ENCODE measurements around the gene TAS2R20.
"Not testable (repeated sequence)": the region's sequence is repeated elsewhere in the genome, so short reads cannot be mapped to it uniquely, and the experiment has no call there.

Gene TAS2R20

GRCh38 chr12:10998204-10998603, at the start of gene TAS2R20:
Gene TAS2R20 (minus strand): TSS chr12:10998304. CDS start chr12:10997875, 429 bp downstream.
- no peak for DNase-seq (ENCODE audit: low read depth)

GRCh38 chr12:11041366-11041765, 43.3 kb upstream of the TAS2R20 start:
- DNase-seq (ENCODE audit: low read depth), result not testable (repeated sequence)

- DNase-seq (ENCODE audit: low read depth), result no peak
These were observed 42.1 kb upstream of the TAS2R20 start for GRCh38 chr12:11040162-11040561.

GRCh38 chr12:11039171-11039570, 41.1 kb upstream of the TAS2R20 start:
- DNase-seq (ENCODE audit: low read depth), result no peak

- not testable (repeated sequence) for DNase-seq (ENCODE audit: low read depth)
These were observed 35.9 kb upstream of the TAS2R20 start for GRCh38 chr12:11033959-11034358.

- no peak for DNase-seq (ENCODE audit: low read depth)
These were observed 33.2 kb upstream of the TAS2R20 start, which contains the start of gene TAS2R31 for GRCh38 chr12:11031307-11031706. Gene TAS2R31 (minus strand): TSS chr12:11031407. CDS start chr12:11031335, 72 bp downstream.

- DNase-seq (ENCODE audit: low read depth), result no peak
These were observed 28.0 kb upstream of the TAS2R20 start for GRCh38 chr12:11026118-11026517.

- DNase-seq (ENCODE audit: low read depth), result no peak
These were observed 25.3 kb upstream of the TAS2R20 start for GRCh38 chr12:11023387-11023786.

GRCh38 chr12:11022520-11022919, 24.4 kb upstream of the TAS2R20 start, which contains the start of gene TAS2R19:
Gene TAS2R19 (minus strand): TSS chr12:11022620. CDS start chr12:11022571, 49 bp downstream.
- no peak for DNase-seq (ENCODE audit: low read depth)

- DNase-seq (ENCODE audit: low read depth), result no peak
These were observed 18.8 kb upstream of the TAS2R20 start for GRCh38 chr12:11016937-11017336.

- no peak for DNase-seq (ENCODE audit: low read depth)
These were observed 17.8 kb upstream of the TAS2R20 start for GRCh38 chr12:11015775-11016430.

GRCh38 chr12:11014234-11014633, 16.1 kb upstream of the TAS2R20 start:
- no peak for DNase-seq (ENCODE audit: low read depth)

GRCh38 chr12:11007608-11008007, 9.5 kb upstream of the TAS2R20 start:
- no peak for DNase-seq (ENCODE audit: low read depth)

- DNase-seq (ENCODE audit: low read depth), result no peak
These were observed 3.8 kb downstream of the TAS2R20 start for GRCh38 chr12:10994307-10994706.

GRCh38 chr12:10989107-10989506, 9.0 kb downstream of the TAS2R20 start:
- DNase-seq (ENCODE audit: low read depth), result no peak

GRCh38 chr12:10986812-10987211, 11.3 kb downstream of the TAS2R20 start, which contains the start of gene TAS2R50:
Gene TAS2R50 (minus strand): TSS chr12:10986912. CDS start chr12:10986860, 52 bp downstream.
- DNase-seq (ENCODE audit: low read depth), result no peak

- no peak for DNase-seq (ENCODE audit: low read depth)
These were observed 15.9 kb downstream of the TAS2R20 start for GRCh38 chr12:10982244-10982643.

GRCh38 chr12:10974965-10975364, 23.1 kb downstream of the TAS2R20 start:
- DNase-seq (ENCODE audit: low read depth), result no peak

- no peak for DNase-seq (ENCODE audit: low read depth)
These were observed 29.2 kb downstream of the TAS2R20 start for GRCh38 chr12:10968765-10969456.

GRCh38 chr12:10967409-10967808, 30.7 kb downstream of the TAS2R20 start:
- DNase-seq (ENCODE audit: low read depth), result no peak

- DNase-seq (ENCODE audit: low read depth), result no peak
These were observed 31.8 kb downstream of the TAS2R20 start for GRCh38 chr12:10966314-10966713.

GRCh38 chr12:10965476-10965875, 32.6 kb downstream of the TAS2R20 start:
- DNase-seq (ENCODE audit: low read depth), result no peak

- DNase-seq (ENCODE audit: low read depth), result no peak
These were observed 37.9 kb downstream of the TAS2R20 start for GRCh38 chr12:10960211-10960610.

Measured in stimulated activated CD8-positive, alpha-beta memory T cell treated with anti-CD3 and anti-CD28 coated beads, Interleukin-15, amount 100 ng/mL, for 1 hour (primary cell).